KMS-11 (cell line): ENCODE results near the gene DOC2A.
A peak's percentile ranks its signal among the peaks of the same experiment; 100 is the strongest.

Source experiments
- H2AFZ ChIP-seq: fragments of 200-600 bp; sonication (generic); 2 replicates; pipeline ENCODE4 v1.6.1; 2016; ENCODE audit warnings: antibody characterized with exemption, mixed run types, low read depth
- H3K27ac ChIP-seq: fragments of 200-600 bp; sonication (generic); 2 replicates; pipeline ENCODE4 v1.6.1; 2016; ENCODE audit warnings: mild to moderate bottlenecking, mixed run types
- H3K27me3 ChIP-seq: fragments of 200-600 bp; sonication (generic); 2 replicates; pipeline ENCODE4 v1.6.1; 2017; ENCODE audit warnings: mild to moderate bottlenecking, low read depth, mixed run types, moderate library complexity; ENCODE audit not compliant: insufficient read depth
- H3K36me3 ChIP-seq: fragments of 200-600 bp; sonication (generic); 2 replicates; pipeline ENCODE4 v1.6.1; 2017; ENCODE audit warnings: mild to moderate bottlenecking, mixed run types; ENCODE audit not compliant: insufficient read depth
- H3K4me1 ChIP-seq: fragments of 200-600 bp; sonication (generic); 2 replicates; pipeline ENCODE4 v1.6.1; 2016; ENCODE audit warnings: mild to moderate bottlenecking, low read depth, mixed run types; ENCODE audit not compliant: poor library complexity, severe bottlenecking
- H3K4me2 ChIP-seq: fragments of 200-600 bp; sonication (generic); 2 replicates; pipeline ENCODE4 v1.7.0; 2016; ENCODE audit warnings: mild to moderate bottlenecking, mixed run types
- H3K4me3 ChIP-seq: fragments of 200-600 bp; sonication (generic); IDR thresholded peaks from 2 replicates; pipeline ENCODE4 v1.6.1; 2017; ENCODE audit warnings: low read depth, low read length, mixed read lengths; ENCODE audit not compliant: insufficient read depth
- H3K79me2 ChIP-seq: fragments of 200-600 bp; sonication (generic); 2 replicates; pipeline ENCODE4 v1.6.1; 2016; ENCODE audit warnings: low read depth, mixed run types; ENCODE audit not compliant: insufficient read depth
- H3K9ac ChIP-seq: fragments of 200-600 bp; sonication (generic); 2 replicates; pipeline ENCODE4 v1.6.1; 2016; ENCODE audit warnings: mild to moderate bottlenecking, mixed run types
- H4K20me1 ChIP-seq: fragments of 200-600 bp; sonication (generic); 2 replicates; pipeline ENCODE4 v1.6.1; 2016; ENCODE audit warnings: mild to moderate bottlenecking, mixed run types; ENCODE audit not compliant: insufficient read depth
- TF ChIP-seq, protein P1 (sequence below): fragments of 200-600 bp; sonication (generic); conservative IDR thresholded peaks from 2 replicates; pipeline ENCODE4 v1.6.1; 2017; ENCODE audit warnings: low read depth, mild to moderate bottlenecking, antibody characterized with exemption, low read length, moderate library complexity, mixed read lengths

DOC2A gene

GRCh38 chr16:30011714-30012504 is 1.1 kb upstream of the DOC2A start:
- Histone ChIP-seq H2AFZ (peak overlapping the region; percentile 57; the same call in 1 of the 2 replicates), H3K27ac (no peak overlapping the region), H3K4me3 (no peak overlapping the region), H3K4me2 (no peak overlapping the region; the same call in 1 of the 2 replicates), H3K79me2 (no peaks in the 10 kb centered on the region), H3K4me1 (no peaks in the 10 kb centered on the region), H3K36me3 (no peaks in the 10 kb centered on the region), H3K27me3 (peaks cover 34% of the 10 kb centered on the region), H4K20me1 (no peaks in the 10 kb centered on the region), H3K9ac (no peak overlapping the region)
- TF ChIP-seq, protein P1, sequence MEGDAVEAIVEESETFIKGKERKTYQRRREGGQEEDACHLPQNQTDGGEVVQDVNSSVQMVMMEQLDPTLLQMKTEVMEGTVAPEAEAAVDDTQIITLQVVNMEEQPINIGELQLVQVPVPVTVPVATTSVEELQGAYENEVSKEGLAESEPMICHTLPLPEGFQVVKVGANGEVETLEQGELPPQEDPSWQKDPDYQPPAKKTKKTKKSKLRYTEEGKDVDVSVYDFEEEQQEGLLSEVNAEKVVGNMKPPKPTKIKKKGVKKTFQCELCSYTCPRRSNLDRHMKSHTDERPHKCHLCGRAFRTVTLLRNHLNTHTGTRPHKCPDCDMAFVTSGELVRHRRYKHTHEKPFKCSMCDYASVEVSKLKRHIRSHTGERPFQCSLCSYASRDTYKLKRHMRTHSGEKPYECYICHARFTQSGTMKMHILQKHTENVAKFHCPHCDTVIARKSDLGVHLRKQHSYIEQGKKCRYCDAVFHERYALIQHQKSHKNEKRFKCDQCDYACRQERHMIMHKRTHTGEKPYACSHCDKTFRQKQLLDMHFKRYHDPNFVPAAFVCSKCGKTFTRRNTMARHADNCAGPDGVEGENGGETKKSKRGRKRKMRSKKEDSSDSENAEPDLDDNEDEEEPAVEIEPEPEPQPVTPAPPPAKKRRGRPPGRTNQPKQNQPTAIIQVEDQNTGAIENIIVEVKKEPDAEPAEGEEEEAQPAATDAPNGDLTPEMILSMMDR = no peak

DNA sequence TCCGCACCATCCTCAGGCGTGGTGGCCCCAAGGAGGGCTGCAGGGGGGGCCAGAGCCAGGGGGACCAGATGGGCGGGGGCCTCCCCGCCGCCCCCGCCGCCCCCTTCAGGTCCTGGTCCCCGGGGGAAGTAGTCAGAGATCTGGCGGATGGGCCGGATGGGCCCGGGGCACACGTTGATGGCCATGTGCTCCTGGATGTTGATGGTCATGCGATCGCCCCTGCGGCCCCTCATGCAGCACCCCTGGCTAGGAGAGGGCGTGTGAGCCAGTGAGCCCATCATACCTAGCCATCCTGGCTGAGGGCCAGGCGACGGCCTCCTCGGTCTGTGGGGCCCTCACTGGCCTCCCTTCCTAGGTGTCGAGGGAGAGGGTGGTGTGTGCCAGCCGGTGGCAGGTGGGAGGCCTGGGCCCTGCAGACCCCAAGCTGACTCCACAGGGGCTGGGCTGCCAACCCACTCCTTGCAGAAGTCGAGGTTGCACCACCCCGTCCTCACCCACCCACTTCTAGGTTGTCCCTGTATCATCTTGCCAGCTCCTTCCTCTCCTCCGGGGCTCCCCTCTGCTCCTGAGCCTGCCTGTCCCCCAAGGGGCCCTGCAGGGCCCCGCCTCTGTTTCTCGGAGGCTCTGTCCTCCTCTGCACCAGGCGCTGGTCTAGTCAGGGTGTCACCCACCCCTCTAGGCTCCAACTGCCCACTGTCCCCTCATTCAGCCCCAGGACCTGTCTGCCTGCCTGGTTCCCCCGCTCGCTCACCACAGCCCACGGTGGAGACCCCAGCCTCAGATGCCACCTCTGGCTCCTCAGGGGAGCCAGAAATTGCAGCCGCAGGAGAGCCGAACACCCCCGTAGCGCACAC is 610 bp downstream of the DOC2A start:
- H3K27ac ChIP-seq = no peak overlapping the region
- no peaks in the 10 kb centered on the region for H3K36me3 ChIP-seq
- no peak overlapping the region for H3K4me3 ChIP-seq
- H3K4me1 ChIP-seq = no peaks in the 10 kb centered on the region
- no peaks in the 10 kb centered on the region for H4K20me1 ChIP-seq
- H3K79me2 ChIP-seq = no peaks in the 10 kb centered on the region
- peak overlapping the region; percentile 19; the same call in 1 of the 2 replicates for H2AFZ ChIP-seq
- TF ChIP-seq, protein P1 = no peak
- peak overlapping the region; percentile 42; the same call in 1 of the 2 replicates for H3K4me2 ChIP-seq
- no peak overlapping the region for H3K9ac ChIP-seq
- peaks cover 31% of the 10 kb centered on the region for H3K27me3 ChIP-seq

GRCh38 chr16:30009085-30009862 is 1.6 kb downstream of the DOC2A start:
- no peaks in the 10 kb centered on the region for H3K79me2 ChIP-seq
- H2AFZ ChIP-seq = no peak overlapping the region
- no peak overlapping the region for H3K27ac ChIP-seq
- H3K36me3 ChIP-seq = no peaks in the 10 kb centered on the region
- no peak overlapping the region for H3K9ac ChIP-seq
- H4K20me1 ChIP-seq = no peaks in the 10 kb centered on the region
- H3K27me3 ChIP-seq = peaks cover 28% of the 10 kb centered on the region
- H3K4me2 ChIP-seq = no peak overlapping the region
- TF ChIP-seq, protein P1 = no peak
- H3K4me1 ChIP-seq = no peaks in the 10 kb centered on the region
- no peak overlapping the region for H3K4me3 ChIP-seq

DNA sequence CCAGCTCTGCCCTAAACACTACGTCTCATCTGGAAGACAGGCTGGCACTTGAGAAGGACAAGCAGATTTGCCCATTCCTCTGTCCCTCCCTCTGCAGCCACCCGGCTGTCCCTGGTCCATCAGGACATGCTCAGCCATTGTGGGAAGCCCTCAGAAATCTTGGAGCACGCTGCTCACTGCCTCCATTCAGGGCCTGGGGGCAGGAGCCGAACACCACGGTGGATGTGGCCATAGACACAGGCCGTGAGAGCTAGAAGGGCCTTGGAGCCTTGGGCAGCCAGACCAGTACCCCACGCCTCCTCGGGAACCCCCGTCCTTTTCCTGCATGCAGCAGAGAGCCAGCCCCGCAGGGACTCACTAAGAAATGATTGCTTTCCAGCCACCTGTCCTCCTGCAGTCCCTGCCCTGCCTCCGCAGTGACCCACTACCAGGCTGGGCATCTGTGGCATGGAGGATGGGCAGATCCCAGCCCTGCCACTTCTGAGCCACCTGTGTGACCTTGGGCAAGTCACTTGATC is 3.4 kb downstream of the DOC2A start:
- TF ChIP-seq, protein P1 = no peak
- Histone ChIP-seq H3K4me1 (no peaks in the 10 kb centered on the region), H3K79me2 (no peaks in the 10 kb centered on the region), H3K27me3 (peaks cover 27% of the 10 kb centered on the region), H3K36me3 (no peaks in the 10 kb centered on the region), H3K9ac (no peak overlapping the region), H3K4me2 (no peak overlapping the region), H4K20me1 (no peaks in the 10 kb centered on the region), H3K4me3 (no peak overlapping the region), H2AFZ (no peak overlapping the region), H3K27ac (no peak overlapping the region)
